Ammon's horn (tissue), 1 donor: ENCODE data around the gene C1GALT1C1L.
"Not testable (repeated sequence)": the region's sequence is repeated elsewhere in the genome, so short reads cannot be mapped to it uniquely, and the experiment has no call there.

Source experiments
- DNase-seq: peaks from one replicate; pipeline ENCODE4 v3.0.0-alpha.2; 2016; ENCODE audit warnings: low spot score

C1GALT1C1L gene

DNA sequence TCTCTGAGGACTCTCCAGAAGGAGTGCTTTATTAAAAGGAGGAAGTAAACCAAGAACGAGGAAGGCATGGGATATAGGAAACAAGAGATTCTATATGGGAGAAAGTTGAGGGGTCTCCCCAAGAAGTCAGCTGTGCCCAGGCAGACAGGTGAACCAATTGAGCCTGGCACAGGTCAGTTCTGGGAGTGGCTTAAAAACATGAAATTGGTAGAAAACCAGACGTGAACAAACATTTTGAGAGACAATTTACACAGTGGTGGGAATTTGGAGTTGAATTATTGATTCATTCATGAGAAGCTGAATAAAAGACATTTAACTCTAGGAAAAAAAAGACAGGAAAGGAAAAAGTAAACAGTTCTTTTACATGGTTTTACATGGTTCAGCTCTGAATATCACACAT, 22.7 kb downstream of the C1GALT1C1L start:
- DNase-seq = no peak

DNA sequence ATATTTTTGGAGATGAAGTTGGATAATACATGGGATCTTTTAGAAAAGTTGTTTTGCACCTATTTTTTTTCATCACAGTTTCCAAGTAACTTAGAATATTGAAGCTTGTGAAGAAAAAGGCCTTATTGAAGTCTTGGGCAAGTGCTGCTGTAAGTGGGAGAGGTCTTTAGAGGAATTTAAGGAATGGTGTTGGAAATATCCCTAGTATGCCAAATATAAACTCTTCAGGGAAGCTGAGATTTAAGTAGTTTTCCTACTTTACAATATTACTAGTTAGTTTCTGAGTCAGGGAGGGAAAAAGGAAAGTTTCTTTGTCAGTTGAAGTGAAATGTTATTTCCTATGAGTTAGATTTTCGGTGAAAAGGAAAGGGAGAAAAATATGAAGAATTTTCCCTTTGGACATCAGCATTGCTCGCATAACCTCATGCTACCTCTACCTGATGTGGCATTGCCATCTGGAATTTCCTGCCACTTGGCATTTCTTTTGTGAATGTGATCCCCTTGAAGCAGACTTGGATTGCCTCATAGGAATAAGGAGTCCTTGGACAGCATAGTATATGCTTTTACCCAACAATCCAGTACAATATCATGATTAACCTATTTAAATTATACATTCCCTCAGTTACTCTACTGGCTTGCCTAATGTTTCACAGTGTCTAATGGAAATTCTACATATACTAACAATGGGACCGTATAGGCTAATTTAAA, 27.1 kb downstream of the C1GALT1C1L start:
- no peak for DNase-seq

DNA sequence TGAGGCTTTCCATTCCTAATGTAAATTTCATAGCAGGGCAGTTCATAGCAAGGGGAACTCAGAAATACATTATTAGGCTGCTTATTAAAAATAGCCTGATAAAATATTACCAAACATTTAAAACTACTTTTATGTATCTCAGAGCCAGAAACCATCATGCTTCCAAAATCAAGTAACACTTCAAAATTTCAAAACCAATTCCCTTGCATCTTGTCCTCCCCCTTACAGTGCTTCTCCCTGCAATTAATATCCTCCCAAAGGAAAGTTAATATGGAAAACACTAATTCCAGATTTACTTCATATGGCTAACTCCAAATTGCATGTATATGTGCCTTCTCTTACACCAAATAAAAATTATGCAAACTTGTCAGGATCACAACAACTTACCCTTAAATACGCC, 32.5 kb downstream of the C1GALT1C1L start:
- DNase-seq = no peak

DNA sequence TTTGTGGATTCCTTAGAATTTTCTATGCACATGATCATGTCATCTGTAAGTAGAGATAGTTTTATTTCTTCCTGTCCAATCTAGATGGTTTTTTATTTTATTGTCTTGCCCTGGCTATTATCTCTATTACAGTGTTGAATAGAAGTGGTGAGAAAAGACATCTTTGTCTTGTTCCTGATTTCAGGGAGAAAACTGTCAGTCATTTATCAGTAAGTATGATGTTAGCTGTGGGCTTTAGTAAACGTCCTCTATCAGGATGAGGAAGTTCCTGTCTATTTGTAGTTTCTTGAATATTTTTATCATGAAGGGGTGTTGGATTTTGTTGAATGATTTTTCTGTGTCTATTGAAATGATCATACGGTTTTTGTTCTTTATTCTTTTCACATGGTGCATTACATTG, 33.9 kb downstream of the C1GALT1C1L start:
- no peak for DNase-seq

DNA sequence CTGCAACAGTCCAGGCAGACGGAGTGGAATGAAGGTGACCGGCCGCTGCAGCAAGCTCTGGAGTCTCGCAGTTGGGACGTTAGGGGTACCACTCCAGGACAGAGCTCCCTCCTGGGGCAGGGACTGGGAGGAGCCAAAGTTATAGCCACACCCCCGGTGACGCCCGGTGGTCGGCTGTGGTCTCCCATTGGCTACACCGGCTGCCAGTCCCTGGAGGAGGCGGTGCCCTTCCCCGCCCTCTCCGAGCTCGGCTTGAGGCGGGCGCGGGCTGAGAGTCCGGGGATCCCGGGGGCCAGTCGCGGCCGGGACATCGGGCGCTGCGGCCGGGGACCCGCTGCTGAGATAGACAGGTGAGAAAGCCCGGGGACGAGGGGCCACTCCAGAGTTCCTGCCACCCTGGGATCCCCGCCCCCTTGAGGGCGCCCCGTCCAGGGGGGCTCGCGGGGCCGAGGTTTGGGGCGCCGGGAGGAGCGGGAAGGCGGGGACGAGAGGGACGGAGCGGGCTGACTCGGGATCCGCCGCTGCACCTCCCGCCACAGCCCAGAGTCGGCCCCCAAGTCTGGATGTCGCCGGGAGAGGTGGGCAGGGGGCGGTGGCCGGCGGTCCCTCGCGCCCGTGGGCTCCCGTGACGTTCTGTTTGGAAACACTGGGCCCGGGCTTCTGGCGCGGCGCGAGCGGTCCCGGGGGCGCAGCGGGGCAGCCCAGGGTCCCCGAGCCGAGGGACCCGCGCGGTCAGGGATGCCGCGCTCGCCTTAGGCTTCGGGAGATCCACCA, 39.0 kb downstream of the C1GALT1C1L start, which contains the start of gene PLEKHH2:
TSS of gene PLEKHH2 (plus strand) at position 231 of the 774 bp plus-strand sequence. CDS start 7,414 bp downstream, outside the sequence.
- peak; percentile 88 for DNase-seq

DNA sequence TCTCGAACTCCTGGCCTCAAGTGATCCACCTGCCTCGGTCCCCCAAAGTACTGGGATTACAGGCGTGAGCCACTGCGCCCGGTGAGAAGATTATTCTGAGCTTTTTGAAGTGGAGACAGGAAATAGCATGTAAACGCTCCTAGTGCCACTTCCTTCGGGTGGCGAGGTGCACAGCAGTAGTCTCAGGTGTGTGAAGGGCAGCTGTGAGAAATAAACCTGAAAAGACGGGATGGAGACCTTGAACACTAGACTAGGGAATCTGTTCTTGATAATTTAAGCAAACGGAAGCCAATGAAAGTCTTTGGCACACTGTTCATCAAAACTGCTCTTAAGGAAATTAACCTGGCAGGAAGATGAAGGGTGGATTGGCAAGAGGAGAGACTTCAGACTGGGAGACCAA, 39.6 kb downstream of the C1GALT1C1L start:
- DNase-seq = no peak

DNA sequence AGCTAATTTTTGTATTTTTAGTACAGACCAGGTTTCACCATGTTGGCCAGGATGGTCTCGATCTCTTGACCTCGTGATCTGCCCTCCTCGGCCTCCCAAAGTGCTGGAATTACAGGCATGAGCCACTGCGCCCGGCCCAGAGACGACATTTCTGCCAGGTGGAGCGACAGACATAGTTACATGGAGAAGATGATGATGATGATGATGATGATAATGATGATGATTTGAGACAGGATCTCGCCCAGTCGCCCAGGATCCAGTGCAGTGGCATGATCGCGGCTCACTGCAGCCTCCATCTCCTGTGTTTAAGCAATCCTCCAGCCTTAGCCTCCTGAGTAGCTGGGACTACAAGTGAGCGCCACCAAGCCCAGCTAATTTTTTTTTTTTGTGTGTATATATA, 40.1 kb downstream of the C1GALT1C1L start:
- not testable (repeated sequence) for DNase-seq

DNA sequence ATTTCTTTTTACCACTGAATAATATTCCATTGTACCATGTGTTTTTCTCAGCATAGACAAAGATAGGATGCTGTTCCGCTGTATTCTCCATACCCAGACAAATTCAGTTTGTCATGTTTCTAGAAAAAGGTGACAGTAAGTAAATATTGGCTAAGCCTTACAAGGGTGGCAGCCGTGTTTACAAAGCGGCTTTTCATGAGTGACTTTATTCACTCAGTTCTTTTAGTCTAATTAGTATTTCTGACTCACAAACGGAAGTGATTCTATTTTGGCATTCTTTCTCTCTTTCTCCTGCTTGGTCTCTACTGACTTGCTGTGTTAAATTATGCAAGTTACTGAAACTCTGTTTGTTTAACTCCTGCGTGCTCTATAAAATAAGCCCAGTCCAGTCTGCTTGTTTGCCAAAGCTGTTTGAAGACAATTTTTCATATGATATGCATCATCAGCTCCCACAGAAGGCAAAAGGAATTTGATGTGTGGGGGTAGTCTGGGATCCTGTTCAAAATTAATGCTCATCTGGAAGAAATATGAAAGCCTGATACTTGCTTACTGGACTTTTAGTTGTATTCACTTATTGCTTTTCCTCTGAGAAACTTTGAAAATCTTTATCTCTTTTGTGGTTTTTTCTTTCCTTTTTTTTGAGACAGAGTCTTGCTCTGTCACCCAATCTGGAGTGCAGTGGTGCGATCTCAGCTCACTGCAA, 41.5 kb downstream of the C1GALT1C1L start:
- no peak for DNase-seq

DNA sequence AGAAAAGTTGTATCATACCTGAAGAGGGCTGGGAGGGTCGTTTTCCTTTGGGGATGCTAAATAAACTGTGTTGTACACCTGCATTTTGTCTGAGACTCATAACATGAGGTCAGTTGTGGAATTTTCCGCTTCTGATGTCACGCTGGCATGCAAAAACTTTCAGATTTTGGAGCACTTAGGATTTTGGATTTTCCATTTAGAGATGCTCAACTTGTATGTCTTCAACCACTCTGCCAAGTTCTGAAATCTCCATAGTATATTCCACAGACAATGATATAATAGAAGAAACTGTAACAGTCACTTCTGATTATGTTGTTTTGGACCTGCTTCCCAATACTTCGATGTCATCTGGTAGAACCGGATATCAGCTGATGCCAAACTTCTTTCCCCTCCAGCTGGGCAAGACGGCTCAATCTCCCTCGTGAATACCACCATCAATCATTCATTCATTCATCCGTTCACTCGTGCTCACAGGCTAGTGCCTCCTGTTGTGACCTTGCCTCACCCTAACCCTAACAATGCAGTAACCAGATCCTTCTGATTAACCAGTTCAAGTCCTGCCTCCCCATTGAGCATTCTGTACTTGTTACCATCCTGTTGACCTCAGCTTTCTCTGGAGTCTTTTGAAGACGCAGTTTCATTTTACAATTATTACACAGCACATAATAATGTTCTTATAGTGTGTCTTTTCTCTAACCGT, 44.5 kb downstream of the C1GALT1C1L start:
- DNase-seq = no peak
